ENCODE data around the gene TTLL11.
"Not testable (repeated sequence)": the region's sequence is repeated elsewhere in the genome, so short reads cannot be mapped to it uniquely, and the experiment has no call there.

Gene TTLL11

DNA sequence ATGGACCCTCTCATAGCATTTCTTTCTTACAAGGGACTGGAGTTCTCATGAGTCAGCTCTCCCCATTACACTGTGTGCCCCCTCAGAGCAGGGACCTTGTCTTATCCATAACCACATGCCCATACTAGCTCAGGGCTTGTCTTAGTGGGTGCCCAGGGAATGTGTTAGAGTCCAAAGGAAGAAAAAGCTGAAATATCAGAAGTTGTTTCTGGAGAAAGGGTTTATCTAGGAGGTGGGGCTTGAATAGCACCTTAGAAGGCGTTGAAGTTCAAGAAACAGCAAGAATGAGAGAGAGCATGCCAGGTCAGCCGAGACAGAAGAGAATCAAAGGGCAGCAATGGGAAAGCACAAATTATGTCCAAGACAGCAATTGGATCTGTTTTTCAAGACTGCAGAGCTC is 109.4 kb downstream of the TTLL11 start:
- no CpG with 5 or more reads among the region's 2 CpGs for WGBS (ENCODE audit: extremely low coverage, insufficient coverage, low lambda C conversion rate)

DNA sequence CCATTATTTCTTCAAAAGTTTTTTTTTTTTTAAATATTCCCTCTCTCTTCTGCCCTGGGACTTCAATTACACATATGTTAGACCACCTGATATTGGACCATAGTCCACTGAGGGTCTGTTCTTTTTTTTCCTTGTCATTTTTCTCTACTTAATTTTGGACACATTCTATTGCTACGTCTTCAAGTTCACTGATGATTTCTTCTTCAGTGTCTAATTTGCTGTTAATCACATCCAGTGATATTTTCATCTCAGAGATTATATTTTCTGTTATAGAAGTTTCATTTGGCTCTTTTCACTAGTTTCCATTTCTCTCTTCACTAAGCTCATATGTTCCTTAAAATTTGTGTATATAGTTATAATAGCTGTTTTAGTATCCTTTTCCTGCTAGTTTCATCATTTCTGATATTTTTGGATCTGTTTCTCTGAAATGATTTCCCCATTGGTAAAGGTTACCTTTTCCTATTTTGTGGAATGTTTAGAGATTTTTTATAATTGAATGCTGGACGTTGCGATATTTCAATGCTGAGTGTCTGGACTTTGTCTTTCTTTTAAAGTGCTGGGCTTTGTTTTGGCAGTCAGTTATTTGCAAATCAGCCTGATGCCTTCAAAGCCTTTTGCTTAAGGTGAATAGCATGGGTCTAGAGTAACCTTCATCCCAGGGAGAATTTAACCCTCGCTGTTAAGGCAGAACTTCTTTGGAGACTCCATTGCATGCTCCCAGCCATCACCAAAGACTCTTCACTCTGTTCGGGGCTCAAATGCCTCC is 111.8 kb downstream of the TTLL11 start:
- no peak overlapping the region for H2AK5ac ChIP-seq (ENCODE audit: low read length)
- no peak overlapping the region for H3K4me2 ChIP-seq (ENCODE audit: low read length)
- no peaks in the 10 kb centered on the region for H3K79me1 ChIP-seq (ENCODE audit: low read length)
- no peak overlapping the region for H3K9ac ChIP-seq (ENCODE audit: low read length)
- H3K4me3 ChIP-seq (ENCODE audit: low read length): no peak overlapping the region
- no peak overlapping the region for H2BK15ac ChIP-seq (replicated peaks; ENCODE audit: low read depth)
- no peak overlapping the region for H4K5ac ChIP-seq (ENCODE audit: low read length)
- no peak overlapping the region for H3K27ac ChIP-seq (ENCODE audit: low read depth, low read length)
- WGBS (ENCODE audit: extremely low coverage, insufficient coverage, low lambda C conversion rate): no CpG with 5 or more reads among the region's 5 CpGs
- no peaks in the 10 kb centered on the region for H3K79me2 ChIP-seq (ENCODE audit: control insufficient read depth, insufficient read depth, low read length)
- H4K8ac ChIP-seq (ENCODE audit: low read depth, low read length): no peak overlapping the region
- H3K4ac ChIP-seq (ENCODE audit: low read depth, low read length): no peak overlapping the region
- no peaks in the 10 kb centered on the region for H3K4me1 ChIP-seq (ENCODE audit: control insufficient read depth, low read depth, low read length)
- no peak for DNase-seq
- no peak overlapping the region for H3K56ac ChIP-seq (ENCODE audit: low read length)
- H2BK120ac ChIP-seq (ENCODE audit: low read depth, low read length): no peak overlapping the region
- H3K23ac ChIP-seq (ENCODE audit: low read length): no peak overlapping the region
- no peaks in the 10 kb centered on the region for H3K27me3 ChIP-seq (ENCODE audit: insufficient read depth, low read length, poor library complexity)
- H2BK5ac ChIP-seq (ENCODE audit: low read length): no peak overlapping the region
- H3K36me3 ChIP-seq (ENCODE audit: control insufficient read depth, insufficient read depth, low read length): peaks cover 1% of the 10 kb centered on the region
- H3K18ac ChIP-seq (ENCODE audit: low read length): no peak overlapping the region

More for the DNA sequence above, 109.4 kb downstream of the TTLL11 start:
- H3K27ac ChIP-seq (ENCODE audit: low read depth, low read length): no peak overlapping the region
- H3K79me2 ChIP-seq (ENCODE audit: control insufficient read depth, insufficient read depth, low read length): no peaks in the 10 kb centered on the region
- no peaks in the 10 kb centered on the region for H3K4me1 ChIP-seq (ENCODE audit: control insufficient read depth, low read depth, low read length)
- peaks cover 1% of the 10 kb centered on the region for H3K36me3 ChIP-seq (ENCODE audit: control insufficient read depth, insufficient read depth, low read length)
- H4K8ac ChIP-seq (ENCODE audit: low read depth, low read length): no peak overlapping the region
- H3K23ac ChIP-seq (ENCODE audit: low read length): no peak overlapping the region
- H3K79me1 ChIP-seq (ENCODE audit: low read length): no peaks in the 10 kb centered on the region
- no peak overlapping the region for H2BK120ac ChIP-seq (ENCODE audit: low read depth, low read length)
- no peak overlapping the region for H2AK5ac ChIP-seq (ENCODE audit: low read length)
- H3K4me2 ChIP-seq (ENCODE audit: low read length): no peak overlapping the region
- H3K18ac ChIP-seq (ENCODE audit: low read length): no peak overlapping the region
- H3K27me3 ChIP-seq (ENCODE audit: insufficient read depth, low read length, poor library complexity): no peaks in the 10 kb centered on the region
- no peak overlapping the region for H2BK5ac ChIP-seq (ENCODE audit: low read length)
- H3K4ac ChIP-seq (ENCODE audit: low read depth, low read length): no peak overlapping the region
- H3K4me3 ChIP-seq (ENCODE audit: low read length): no peak overlapping the region
- no peak overlapping the region for H4K5ac ChIP-seq (ENCODE audit: low read length)
- no peak for DNase-seq
- H3K56ac ChIP-seq (ENCODE audit: low read length): no peak overlapping the region
- no peak overlapping the region for H3K9ac ChIP-seq (ENCODE audit: low read length)
- no peak overlapping the region for H2BK15ac ChIP-seq (replicated peaks; ENCODE audit: low read depth)

DNA sequence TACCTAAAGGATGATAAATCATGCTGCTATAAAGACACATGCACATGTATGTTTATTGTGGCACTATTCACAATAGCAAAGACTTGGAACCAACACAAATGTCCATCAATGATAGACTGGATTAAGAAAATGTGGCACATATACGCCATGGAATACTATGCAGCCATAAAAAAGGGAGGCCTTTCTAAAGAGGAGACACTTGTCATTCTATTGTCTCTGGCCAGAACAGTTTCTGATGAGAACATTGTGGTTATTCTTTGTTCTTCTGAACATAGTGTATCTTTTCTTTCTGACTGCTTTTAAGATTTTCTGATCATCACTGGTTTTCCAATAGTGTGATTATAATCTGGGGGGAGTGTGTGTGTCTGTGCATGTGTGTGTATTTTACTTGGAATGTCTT is 112.4 kb downstream of the TTLL11 start:
- not testable (repeated sequence) for H3K79me1 ChIP-seq (ENCODE audit: low read length); H3K9ac ChIP-seq (ENCODE audit: low read length); H4K8ac ChIP-seq (ENCODE audit: low read depth, low read length); H2AK5ac ChIP-seq (ENCODE audit: low read length); H3K18ac ChIP-seq (ENCODE audit: low read length); H4K5ac ChIP-seq (ENCODE audit: low read length); DNase-seq; H3K79me2 ChIP-seq (ENCODE audit: control insufficient read depth, insufficient read depth, low read length); H2BK5ac ChIP-seq (ENCODE audit: low read length); H3K4me2 ChIP-seq (ENCODE audit: low read length); H3K4ac ChIP-seq (ENCODE audit: low read depth, low read length); H3K4me3 ChIP-seq (ENCODE audit: low read length); H3K56ac ChIP-seq (ENCODE audit: low read length); H2BK120ac ChIP-seq (ENCODE audit: low read depth, low read length); H3K27ac ChIP-seq (ENCODE audit: low read depth, low read length); H3K27me3 ChIP-seq (ENCODE audit: insufficient read depth, low read length, poor library complexity); H3K36me3 ChIP-seq (ENCODE audit: control insufficient read depth, insufficient read depth, low read length); H3K23ac ChIP-seq (ENCODE audit: low read length); H3K4me1 ChIP-seq (ENCODE audit: control insufficient read depth, low read depth, low read length); H2BK15ac ChIP-seq (replicated peaks; ENCODE audit: low read depth)
- WGBS (ENCODE audit: extremely low coverage, insufficient coverage, low lambda C conversion rate): no CpG with 5 or more reads among the region's 1 CpG

DNA sequence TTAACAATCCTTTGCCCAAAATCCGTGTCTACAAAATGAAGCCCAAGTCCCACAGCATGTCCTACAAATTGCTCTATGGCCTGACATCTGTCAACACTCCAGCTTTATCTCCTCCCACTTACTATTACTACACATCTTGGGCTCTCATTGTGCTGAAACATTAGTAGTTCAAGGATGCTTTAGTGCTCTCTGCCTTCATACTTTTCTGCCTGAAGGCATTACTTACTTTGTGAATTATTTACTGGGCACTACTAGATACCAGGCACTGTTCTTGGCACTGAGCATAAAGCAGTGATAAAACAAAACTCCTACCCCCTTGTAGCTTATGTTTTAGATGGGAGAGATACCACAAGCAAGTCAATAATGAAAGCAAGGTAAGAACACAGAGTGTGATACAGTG is 113.4 kb downstream of the TTLL11 start:
- Histone ChIP-seq H3K79me2 (ENCODE audit: control insufficient read depth, insufficient read depth, low read length) (no peaks in the 10 kb centered on the region), H3K18ac (ENCODE audit: low read length) (no peak overlapping the region), H3K4me3 (ENCODE audit: low read length) (no peak overlapping the region), H3K27ac (ENCODE audit: low read depth, low read length) (no peak overlapping the region), H4K8ac (ENCODE audit: low read depth, low read length) (no peak overlapping the region), H3K4me1 (ENCODE audit: control insufficient read depth, low read depth, low read length) (no peaks in the 10 kb centered on the region), H3K27me3 (ENCODE audit: insufficient read depth, low read length, poor library complexity) (no peaks in the 10 kb centered on the region), H3K23ac (ENCODE audit: low read length) (no peak overlapping the region), H2BK120ac (ENCODE audit: low read depth, low read length) (no peak overlapping the region), H3K56ac (ENCODE audit: low read length) (no peak overlapping the region), H3K36me3 (ENCODE audit: control insufficient read depth, insufficient read depth, low read length) (peaks cover 1% of the 10 kb centered on the region), H2BK15ac (replicated peaks; ENCODE audit: low read depth) (no peak overlapping the region), H2BK5ac (ENCODE audit: low read length) (no peak overlapping the region), H2AK5ac (ENCODE audit: low read length) (no peak overlapping the region), H3K4ac (ENCODE audit: low read depth, low read length) (no peak overlapping the region), H3K4me2 (ENCODE audit: low read length) (no peak overlapping the region), H3K79me1 (ENCODE audit: low read length) (no peaks in the 10 kb centered on the region), H4K5ac (ENCODE audit: low read length) (no peak overlapping the region), H3K9ac (ENCODE audit: low read length) (no peak overlapping the region)
- WGBS (ENCODE audit: extremely low coverage, insufficient coverage, low lambda C conversion rate): no CpG with 5 or more reads among the region's 1 CpG
- no peak for DNase-seq

DNA sequence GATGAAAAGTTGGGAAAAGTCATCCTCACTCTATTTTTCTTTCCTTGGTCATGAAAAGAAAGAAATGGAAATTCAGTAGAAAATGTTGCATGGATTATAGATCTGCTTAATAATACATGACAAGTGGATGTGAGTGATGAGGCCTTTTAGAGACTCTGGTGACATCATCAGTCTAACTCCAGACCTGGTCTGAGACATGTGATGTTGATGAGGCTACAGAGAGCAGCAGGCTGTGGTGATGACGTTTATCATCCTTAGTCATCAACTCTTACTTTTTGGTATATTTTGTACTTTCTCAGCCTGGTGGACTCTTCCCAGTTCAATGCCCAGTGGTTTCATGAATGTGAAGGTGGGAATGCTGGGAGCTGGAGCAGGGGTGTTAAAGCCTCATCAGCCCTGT is 116.4 kb downstream of the TTLL11 start:
- H2BK15ac ChIP-seq (replicated peaks; ENCODE audit: low read depth): no peak overlapping the region
- no peak overlapping the region for H4K8ac ChIP-seq (ENCODE audit: low read depth, low read length)
- H3K4me2 ChIP-seq (ENCODE audit: low read length): no peak overlapping the region
- no peak overlapping the region for H3K23ac ChIP-seq (ENCODE audit: low read length)
- no peaks in the 10 kb centered on the region for H3K79me1 ChIP-seq (ENCODE audit: low read length)
- H3K9ac ChIP-seq (ENCODE audit: low read length): no peak overlapping the region
- DNase-seq: no peak
- H4K5ac ChIP-seq (ENCODE audit: low read length): no peak overlapping the region
- no peak overlapping the region for H3K56ac ChIP-seq (ENCODE audit: low read length)
- no peak overlapping the region for H3K4ac ChIP-seq (ENCODE audit: low read depth, low read length)
- H3K27me3 ChIP-seq (ENCODE audit: insufficient read depth, low read length, poor library complexity): no peaks in the 10 kb centered on the region
- no peaks in the 10 kb centered on the region for H3K4me1 ChIP-seq (ENCODE audit: control insufficient read depth, low read depth, low read length)
- WGBS (ENCODE audit: extremely low coverage, insufficient coverage, low lambda C conversion rate): no CpG with 5 or more reads among the region's 1 CpG
- H2AK5ac ChIP-seq (ENCODE audit: low read length): no peak overlapping the region
- no peak overlapping the region for H3K18ac ChIP-seq (ENCODE audit: low read length)
- H3K36me3 ChIP-seq (ENCODE audit: control insufficient read depth, insufficient read depth, low read length): no peaks in the 10 kb centered on the region
- no peak overlapping the region for H3K4me3 ChIP-seq (ENCODE audit: low read length)
- no peak overlapping the region for H3K27ac ChIP-seq (ENCODE audit: low read depth, low read length)
- H2BK120ac ChIP-seq (ENCODE audit: low read depth, low read length): no peak overlapping the region
- H3K79me2 ChIP-seq (ENCODE audit: control insufficient read depth, insufficient read depth, low read length): no peaks in the 10 kb centered on the region
- no peak overlapping the region for H2BK5ac ChIP-seq (ENCODE audit: low read length)

DNA sequence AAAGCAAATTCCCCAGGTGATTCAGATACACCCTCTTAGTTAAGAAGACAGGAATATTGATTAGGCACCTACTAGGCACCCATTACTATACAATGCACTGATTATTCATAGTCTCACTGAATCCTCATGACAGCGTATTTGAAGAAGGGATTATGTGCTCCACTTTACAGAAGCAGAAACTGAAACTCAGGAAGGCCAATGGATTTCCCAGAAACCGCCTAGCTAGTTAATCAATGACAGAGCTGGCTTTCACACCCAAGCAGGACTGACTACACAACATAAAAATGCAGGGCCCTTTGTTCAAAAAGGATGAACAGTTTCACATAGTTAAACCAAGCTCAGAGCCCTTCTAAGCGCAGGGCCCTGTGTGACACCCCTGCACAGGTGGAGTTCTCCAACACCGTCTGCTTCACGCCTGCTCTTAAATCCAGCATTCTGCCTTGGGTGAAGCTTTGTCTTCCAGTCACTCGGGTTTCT is 117.3 kb downstream of the TTLL11 start:
- DNase-seq: no peak
- no peak overlapping the region for H3K4me3 ChIP-seq (ENCODE audit: low read length)
- H3K56ac ChIP-seq (ENCODE audit: low read length): no peak overlapping the region
- H4K8ac ChIP-seq (ENCODE audit: low read depth, low read length): no peak overlapping the region
- H3K27me3 ChIP-seq (ENCODE audit: insufficient read depth, low read length, poor library complexity): no peaks in the 10 kb centered on the region
- H3K23ac ChIP-seq (ENCODE audit: low read length): no peak overlapping the region
- no CpG with 5 or more reads among the region's 6 CpGs for WGBS (ENCODE audit: extremely low coverage, insufficient coverage, low lambda C conversion rate)
- no peak overlapping the region for H3K18ac ChIP-seq (ENCODE audit: low read length)
- no peak overlapping the region for H3K4me2 ChIP-seq (ENCODE audit: low read length)
- no peak overlapping the region for H2BK120ac ChIP-seq (ENCODE audit: low read depth, low read length)
- H3K27ac ChIP-seq (ENCODE audit: low read depth, low read length): no peak overlapping the region
- no peaks in the 10 kb centered on the region for H3K79me1 ChIP-seq (ENCODE audit: low read length)
- H3K36me3 ChIP-seq (ENCODE audit: control insufficient read depth, insufficient read depth, low read length): no peaks in the 10 kb centered on the region
- H3K4me1 ChIP-seq (ENCODE audit: control insufficient read depth, low read depth, low read length): no peaks in the 10 kb centered on the region
- H3K79me2 ChIP-seq (ENCODE audit: control insufficient read depth, insufficient read depth, low read length): no peaks in the 10 kb centered on the region
- H3K4ac ChIP-seq (ENCODE audit: low read depth, low read length): no peak overlapping the region
- H2AK5ac ChIP-seq (ENCODE audit: low read length): no peak overlapping the region
- no peak overlapping the region for H4K5ac ChIP-seq (ENCODE audit: low read length)
- no peak overlapping the region for H3K9ac ChIP-seq (ENCODE audit: low read length)
- no peak overlapping the region for H2BK15ac ChIP-seq (replicated peaks; ENCODE audit: low read depth)
- no peak overlapping the region for H2BK5ac ChIP-seq (ENCODE audit: low read length)
